ENCODE measurements around the gene AHCY.
"Not testable (repeated sequence)": the region's sequence is repeated elsewhere in the genome, so short reads cannot be mapped to it uniquely, and the experiment has no call there.

The AHCY gene

DNA sequence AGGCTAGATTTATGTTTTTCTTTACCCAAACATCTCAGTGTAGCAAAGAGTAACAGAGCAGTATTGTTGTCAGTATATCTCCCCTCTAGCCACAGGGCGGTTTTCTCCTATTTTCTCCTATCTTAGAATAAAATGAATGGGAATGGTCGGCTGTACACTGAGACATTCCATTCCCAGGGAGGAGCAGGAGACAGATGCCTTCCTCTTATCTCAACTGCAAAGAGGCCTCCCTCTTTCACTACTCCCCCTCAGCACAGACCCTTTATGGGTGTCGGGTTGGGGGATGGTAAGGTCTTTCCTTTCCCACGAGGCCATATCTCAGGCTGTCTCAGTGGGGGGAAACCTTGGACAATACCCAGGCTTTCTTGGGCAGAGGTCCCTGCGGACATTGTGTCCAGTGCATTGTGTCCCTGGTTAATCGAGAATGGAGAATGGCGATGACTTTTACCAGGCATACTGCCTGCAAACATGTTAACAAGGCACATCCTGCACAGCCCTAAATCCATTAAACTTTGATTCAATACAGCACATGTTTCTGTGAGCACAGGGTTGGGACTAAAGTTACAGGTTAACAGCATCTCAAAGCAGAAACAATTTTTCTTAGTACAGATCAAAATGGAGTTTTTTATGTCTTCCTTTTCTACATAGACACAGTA, 50.6 kb downstream of the AHCY start:
- DNase-seq = not testable (repeated sequence)

GRCh38 chr20:34251619-34252018, 51.5 kb downstream of the AHCY start:
- no peak for DNase-seq

- DNase-seq = no peak
Measured at GRCh38 chr20:34250005-34250404, 53.1 kb downstream of the AHCY start.

GRCh38 chr20:34249291-34249690, 53.9 kb downstream of the AHCY start:
- DNase-seq = peak; percentile 87 to 90

- DNase-seq = no peak
Measured at GRCh38 chr20:34246126-34246626, 57.0 kb downstream of the AHCY start.

GRCh38 chr20:34243377-34243776, 59.8 kb downstream of the AHCY start:
- DNase-seq = no peak

DNA sequence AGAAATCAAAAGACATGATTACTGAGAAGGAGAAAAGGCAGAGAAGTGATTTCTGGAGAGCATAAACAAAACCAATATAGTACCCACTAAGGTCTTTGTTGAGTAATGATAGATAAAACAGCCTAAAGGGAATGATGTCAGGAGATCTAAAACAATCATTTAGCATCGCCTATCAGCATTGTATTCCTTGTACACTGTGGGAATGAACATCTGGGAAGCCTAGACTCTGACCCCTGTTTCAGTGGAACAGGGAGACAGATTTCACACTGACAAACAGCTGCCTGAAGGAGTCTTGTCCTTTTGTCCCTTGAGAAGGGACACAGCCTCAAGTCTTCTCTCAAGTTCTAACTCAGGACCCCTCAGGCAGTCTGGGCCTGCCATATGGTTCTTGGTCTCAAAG, 60.3 kb downstream of the AHCY start:
- no peak for DNase-seq

- DNase-seq = not testable (repeated sequence)
Measured at GRCh38 chr20:34242015-34242414, 61.1 kb downstream of the AHCY start.

DNA sequence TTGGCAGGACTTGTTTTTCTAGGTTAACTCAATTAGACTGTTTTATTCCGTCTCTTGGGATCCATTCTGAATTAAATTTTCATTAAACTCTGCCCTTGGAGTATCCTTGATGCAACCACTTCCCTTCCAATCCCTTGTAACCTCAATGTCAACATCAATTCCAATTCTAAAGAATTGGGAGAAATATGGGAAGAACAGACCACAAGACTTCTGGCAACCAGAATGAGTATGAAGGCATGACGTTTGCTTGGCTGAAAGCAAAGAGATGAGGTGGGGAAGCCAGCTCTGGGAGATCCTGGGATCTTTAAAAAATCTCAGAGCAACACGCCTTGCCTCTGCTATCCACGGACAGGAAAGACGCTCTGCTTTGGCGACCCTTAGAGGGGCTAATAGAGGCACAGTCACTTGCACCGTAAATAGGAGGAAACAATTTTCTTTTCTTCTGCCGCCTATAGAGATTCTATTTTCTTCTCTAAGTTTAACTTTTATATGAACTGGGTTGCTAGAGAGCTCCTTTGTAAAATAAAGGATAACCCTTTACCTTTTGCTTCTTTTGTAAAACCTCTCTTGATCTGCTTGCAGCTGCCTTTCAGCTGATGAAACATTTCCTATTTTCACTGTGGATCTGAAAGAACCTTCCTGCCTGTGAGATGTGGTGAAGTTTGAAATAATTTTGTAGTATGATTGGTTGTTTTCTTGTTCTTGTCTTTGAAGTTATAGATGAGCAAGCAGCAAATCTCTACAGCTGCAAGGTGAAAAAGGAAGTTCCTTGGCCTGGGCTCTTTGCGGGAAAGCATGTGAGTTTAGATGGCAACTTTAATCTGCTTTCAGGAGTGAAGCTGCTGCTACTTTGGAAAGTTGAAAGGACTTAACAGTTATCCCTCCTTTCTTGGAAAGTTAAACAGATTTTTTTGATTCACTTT, 62.2 kb downstream of the AHCY start, which contains the start of gene ASIP:
Gene ASIP (plus strand): TSS at position 731 of the 923 bp plus-strand sequence. CDS start 18,952 bp downstream, outside the sequence.
- DNase-seq = no peak

- no peak for DNase-seq
Measured at GRCh38 chr20:34240121-34240520, 63.0 kb downstream of the AHCY start.

GRCh38 chr20:34237942-34238341, 65.2 kb downstream of the AHCY start:
- no peak for DNase-seq

DNA sequence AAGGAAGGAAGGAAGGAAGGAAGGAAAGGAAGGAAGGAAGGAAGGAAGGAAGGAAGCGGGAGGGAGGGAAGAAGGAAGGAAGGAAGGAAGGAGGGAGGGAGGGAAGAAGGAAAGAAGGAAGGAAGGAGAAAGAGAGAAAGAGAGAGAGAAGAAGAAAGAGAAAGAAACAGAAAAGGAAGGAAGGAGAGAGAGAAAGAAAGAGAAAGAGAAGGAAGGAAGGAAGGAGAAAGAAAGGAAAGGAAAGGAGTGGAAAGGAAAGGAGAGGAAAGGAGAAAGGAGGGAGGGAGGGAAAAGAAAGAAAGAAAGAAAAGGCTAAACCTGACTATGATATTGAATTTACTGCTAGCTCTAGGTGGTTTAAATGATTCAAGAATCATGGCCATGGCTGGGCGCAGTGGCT, 67.3 kb downstream of the AHCY start:
- DNase-seq = no peak

DNA sequence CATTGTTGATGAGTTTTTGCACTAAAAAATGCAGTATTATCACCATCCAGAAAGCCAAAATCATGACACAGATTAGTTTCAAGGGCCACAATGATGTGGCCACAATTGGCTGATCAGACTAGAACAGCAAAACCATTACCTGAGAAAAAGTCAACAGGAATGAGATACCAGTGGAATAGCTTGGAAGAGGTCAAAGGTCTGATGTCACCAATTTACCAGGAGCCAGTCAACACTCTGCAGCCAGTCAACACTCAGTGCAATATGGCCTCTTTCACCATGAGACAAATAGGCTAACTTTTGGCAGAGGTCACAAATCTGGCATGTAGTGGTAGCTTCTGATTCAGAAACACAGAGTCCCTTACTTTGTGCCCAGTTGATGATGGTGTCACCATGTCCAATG, 69.5 kb downstream of the AHCY start:
- DNase-seq = no peak

DNA sequence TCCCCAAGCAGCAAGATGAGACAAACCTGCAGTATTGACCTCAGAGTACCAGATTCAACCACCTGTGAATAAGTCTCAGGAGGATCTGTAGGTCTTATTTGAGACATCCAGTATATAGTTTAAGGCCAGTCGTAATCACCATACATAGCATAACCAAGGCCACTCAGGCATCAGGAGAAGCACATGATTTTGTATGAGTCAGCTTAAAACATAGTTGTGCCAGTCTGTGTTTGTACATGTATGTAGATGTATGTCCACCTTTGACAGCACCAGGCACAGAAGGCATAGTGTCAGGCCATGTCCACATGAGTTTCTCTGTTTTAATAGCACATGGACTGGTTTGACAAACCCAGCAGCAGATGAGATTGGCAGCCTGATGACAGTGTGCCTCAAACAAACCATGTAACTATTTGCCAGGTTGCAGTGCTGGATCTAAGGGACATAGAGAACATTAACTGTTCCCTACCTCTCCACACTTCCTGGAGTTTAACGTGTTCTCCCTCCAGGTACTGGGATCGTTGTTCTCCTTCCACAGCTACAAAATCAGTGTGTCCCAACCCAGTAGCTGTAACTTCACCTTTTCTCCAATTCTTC, 70.6 kb downstream of the AHCY start:
- no peak for DNase-seq

DNA sequence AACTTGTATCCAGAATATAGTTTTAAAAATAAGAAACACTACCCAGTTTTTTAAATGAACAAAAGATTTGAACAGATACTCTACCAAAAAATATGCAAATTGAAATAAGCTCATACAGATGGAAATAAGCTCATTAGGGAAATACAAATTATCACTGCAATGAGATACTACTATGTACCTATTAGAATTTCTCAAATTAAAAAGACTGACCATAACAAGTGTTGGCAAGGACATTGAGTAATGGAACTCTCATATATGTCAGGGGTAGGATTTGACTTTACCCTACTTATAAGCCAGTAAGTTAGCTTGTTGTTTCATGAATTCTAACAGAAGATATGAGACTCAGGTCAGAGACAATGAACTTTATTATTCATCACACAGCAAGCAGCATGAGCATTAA, 71.5 kb downstream of the AHCY start:
- no peak for DNase-seq
